HUES6 (cell line): ENCODE results near the gene ARHGAP40.

Experiments
- H3K27ac ChIP-seq: 2 replicates; pipeline ENCODE4 v1.7.0; 2013; ENCODE audit warnings: low read depth, mild to moderate bottlenecking, low read length, inconsistent platforms
- H3K27me3 ChIP-seq: 2 replicates; pipeline ENCODE4 v1.6.1; 2013; ENCODE audit warnings: low read length; ENCODE audit not compliant: control insufficient read depth, insufficient read depth
- H3K36me3 ChIP-seq: 2 replicates; pipeline ENCODE4 v1.6.1; 2013; ENCODE audit warnings: low read length; ENCODE audit not compliant: control insufficient read depth, insufficient read depth
- H3K4me1 ChIP-seq: 2 replicates; pipeline ENCODE4 v1.6.1; 2013; ENCODE audit warnings: low read length; ENCODE audit not compliant: control insufficient read depth, insufficient read depth
- H3K4me3 ChIP-seq: 2 replicates; pipeline ENCODE4 v1.5.1; 2013; ENCODE audit warnings: low read depth, low read length
- H3K9ac ChIP-seq: one replicate; pipeline ENCODE4 v1.6.1; 2013; ENCODE audit warnings: mild to moderate bottlenecking, low read length
- H3K9me3 ChIP-seq: 2 replicates; pipeline ENCODE4 v1.6.1; 2013; ENCODE audit warnings: low read depth, low read length; ENCODE audit not compliant: control insufficient read depth, insufficient read depth

The ARHGAP40 gene

GRCh38 chr20:38651562-38651961, 50.0 kb downstream of the ARHGAP40 start:
- Histone ChIP-seq H3K27me3 (peaks cover 26% of the 10 kb centered on the region; the same call in 1 of the 2 replicates), H3K27ac (no peak overlapping the region), H3K9ac (no peak overlapping the region), H3K36me3 (peaks cover 37% of the 10 kb centered on the region; the same call in 1 of the 2 replicates), H3K4me1 (no peaks in the 10 kb centered on the region), H3K4me3 (no peak overlapping the region), H3K9me3 (no peaks in the 10 kb centered on the region)

- H3K9me3 ChIP-seq: no peaks in the 10 kb centered on the region
- no peaks in the 10 kb centered on the region; the same call in 1 of the 2 replicates for H3K4me1 ChIP-seq
- H3K27ac ChIP-seq: no peak overlapping the region
- H3K9ac ChIP-seq: no peak overlapping the region
- H3K27me3 ChIP-seq: peaks cover 21% of the 10 kb centered on the region; the same call in 1 of the 2 replicates
- H3K4me3 ChIP-seq: no peak overlapping the region
- peaks cover 26% of the 10 kb centered on the region; the same call in 1 of the 2 replicates for H3K36me3 ChIP-seq
These were observed 51.4 kb downstream of the ARHGAP40 start for GRCh38 chr20:38652995-38653394.

GRCh38 chr20:38657390-38657789, 55.8 kb downstream of the ARHGAP40 start:
- Histone ChIP-seq H3K9ac (no peak overlapping the region), H3K9me3 (no peaks in the 10 kb centered on the region), H3K27me3 (peaks cover 23% of the 10 kb centered on the region), H3K36me3 (no peaks in the 10 kb centered on the region; the same call in 1 of the 2 replicates), H3K4me1 (peaks cover 4% of the 10 kb centered on the region), H3K4me3 (no peak overlapping the region), H3K27ac (no peak overlapping the region)

GRCh38 chr20:38658879-38659596, 57.4 kb downstream of the ARHGAP40 start:
- Histone ChIP-seq H3K27me3 (peaks cover 23% of the 10 kb centered on the region), H3K36me3 (no peaks in the 10 kb centered on the region), H3K9me3 (peaks cover under 1% of the 10 kb centered on the region; the same call in 1 of the 2 replicates), H3K4me1 (peaks cover 4% of the 10 kb centered on the region), H3K27ac (no peak overlapping the region), H3K9ac (no peak overlapping the region), H3K4me3 (no peak overlapping the region)

GRCh38 chr20:38659597-38659880, 57.9 kb downstream of the ARHGAP40 start:
- H3K9ac ChIP-seq: no peak overlapping the region
- H3K4me1 ChIP-seq: peaks cover 4% of the 10 kb centered on the region
- no peak overlapping the region for H3K4me3 ChIP-seq
- peaks cover 23% of the 10 kb centered on the region for H3K27me3 ChIP-seq
- peaks cover 6% of the 10 kb centered on the region for H3K9me3 ChIP-seq
- no peak overlapping the region for H3K27ac ChIP-seq
- no peaks in the 10 kb centered on the region for H3K36me3 ChIP-seq

- H3K27me3 ChIP-seq: peaks cover 27% of the 10 kb centered on the region
- no peaks in the 10 kb centered on the region for H3K36me3 ChIP-seq
- peaks cover 4% of the 10 kb centered on the region for H3K4me1 ChIP-seq
- peaks cover 7% of the 10 kb centered on the region for H3K9me3 ChIP-seq
- no peak overlapping the region for H3K4me3 ChIP-seq
- H3K27ac ChIP-seq: no peak overlapping the region
- no peak overlapping the region for H3K9ac ChIP-seq
These were observed 58.8 kb downstream of the ARHGAP40 start for GRCh38 chr20:38660429-38660828.

- peaks cover 14% of the 10 kb centered on the region for H3K4me1 ChIP-seq
- no peak overlapping the region for H3K9ac ChIP-seq
- no peaks in the 10 kb centered on the region for H3K36me3 ChIP-seq
- H3K27ac ChIP-seq: no peak overlapping the region
- H3K27me3 ChIP-seq: peaks cover 10% of the 10 kb centered on the region
- peaks cover 7% of the 10 kb centered on the region for H3K9me3 ChIP-seq
- H3K4me3 ChIP-seq: no peak overlapping the region
These were observed 62.1 kb downstream of the ARHGAP40 start for GRCh38 chr20:38663660-38664059.

- H3K27me3 ChIP-seq: peaks cover 15% of the 10 kb centered on the region
- H3K4me3 ChIP-seq: no peak overlapping the region
- no peaks in the 10 kb centered on the region for H3K36me3 ChIP-seq
- peaks cover 7% of the 10 kb centered on the region for H3K9me3 ChIP-seq
- H3K27ac ChIP-seq: no peak overlapping the region
- H3K9ac ChIP-seq: no peak overlapping the region
- H3K4me1 ChIP-seq: peaks cover 10% of the 10 kb centered on the region
These were observed 62.7 kb downstream of the ARHGAP40 start for GRCh38 chr20:38664284-38664683.

- peaks cover 9% of the 10 kb centered on the region; the same call in 1 of the 2 replicates for H3K4me1 ChIP-seq
- no peaks in the 10 kb centered on the region for H3K36me3 ChIP-seq
- no peak overlapping the region for H3K9ac ChIP-seq
- peaks cover 22% of the 10 kb centered on the region for H3K27me3 ChIP-seq
- H3K9me3 ChIP-seq: peaks cover 7% of the 10 kb centered on the region
- no peak overlapping the region for H3K27ac ChIP-seq
- H3K4me3 ChIP-seq: no peak overlapping the region
These were observed 63.5 kb downstream of the ARHGAP40 start for GRCh38 chr20:38665094-38665493.

GRCh38 chr20:38665506-38666285, 64.1 kb downstream of the ARHGAP40 start:
- no peak overlapping the region for H3K27ac ChIP-seq
- peaks cover 11% of the 10 kb centered on the region; the same call in 1 of the 2 replicates for H3K4me1 ChIP-seq
- peaks cover 7% of the 10 kb centered on the region for H3K9me3 ChIP-seq
- peaks cover 26% of the 10 kb centered on the region for H3K27me3 ChIP-seq
- H3K4me3 ChIP-seq: no peak overlapping the region
- no peaks in the 10 kb centered on the region for H3K36me3 ChIP-seq
- no peak overlapping the region for H3K9ac ChIP-seq

- Histone ChIP-seq H3K4me3 (no peak overlapping the region), H3K27me3 (peaks cover 37% of the 10 kb centered on the region), H3K27ac (no peak overlapping the region), H3K9me3 (peaks cover 7% of the 10 kb centered on the region), H3K9ac (no peak overlapping the region), H3K4me1 (peaks cover 22% of the 10 kb centered on the region), H3K36me3 (no peaks in the 10 kb centered on the region)
These were observed 65.9 kb downstream of the ARHGAP40 start for GRCh38 chr20:38667417-38667956.
